ENCODE measurements around the gene GINS3.

DNA sequence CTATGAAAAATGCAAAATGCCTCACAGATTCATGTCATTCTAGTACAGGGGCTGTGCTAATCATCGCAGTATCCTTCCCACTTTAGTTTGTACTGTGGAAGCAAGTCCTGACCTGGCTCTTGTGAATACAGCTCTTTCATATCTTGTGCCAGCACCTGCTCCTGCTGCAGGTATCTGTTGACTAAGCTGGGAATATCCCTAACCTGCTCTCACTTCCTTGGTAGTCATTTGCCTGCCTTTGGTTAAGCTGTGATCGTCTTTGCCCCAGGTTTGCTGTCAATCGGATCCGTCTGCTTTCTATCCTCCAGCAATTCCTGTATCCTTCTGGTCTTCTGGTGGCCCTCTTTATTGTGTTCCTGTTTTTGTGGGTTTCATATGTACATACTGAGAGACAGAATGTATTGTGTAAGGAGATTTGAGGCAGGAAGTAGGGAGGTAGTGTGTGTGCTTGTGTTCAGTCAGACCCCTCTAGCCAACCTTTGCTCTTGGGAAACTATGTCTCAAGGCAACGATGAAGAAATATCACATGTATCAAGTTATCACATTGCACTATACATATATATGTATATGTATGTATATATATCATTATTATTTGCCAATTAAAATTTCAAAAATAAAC lies 7.7 kb upstream of the GINS3 start:
- TF ChIP-seq JUND (IDR thresholded peaks at IDR 0.05; ENCODE audit: low read depth, low read length) (no peak), TCF7 (IDR thresholded peaks at IDR 0.05; ENCODE audit: borderline replicate concordance) (no peak), RB1 (IDR thresholded peaks at IDR 0.05; ENCODE audit: borderline replicate concordance) (no peak), KDM1A (IDR thresholded peaks at IDR 0.05; ENCODE audit: borderline replicate concordance) (no peak), ZNF274 (IDR thresholded peaks at IDR 0.05; ENCODE audit: insufficient read depth, insufficient read length) (no peak), TARDBP (IDR thresholded peaks at IDR 0.05; ENCODE audit: borderline replicate concordance) (no peak), RAD21 (IDR thresholded peaks at IDR 0.05; ENCODE audit: insufficient read depth, low read depth, low read length) (no peak)
- TF ChIP-seq, protein P1, sequence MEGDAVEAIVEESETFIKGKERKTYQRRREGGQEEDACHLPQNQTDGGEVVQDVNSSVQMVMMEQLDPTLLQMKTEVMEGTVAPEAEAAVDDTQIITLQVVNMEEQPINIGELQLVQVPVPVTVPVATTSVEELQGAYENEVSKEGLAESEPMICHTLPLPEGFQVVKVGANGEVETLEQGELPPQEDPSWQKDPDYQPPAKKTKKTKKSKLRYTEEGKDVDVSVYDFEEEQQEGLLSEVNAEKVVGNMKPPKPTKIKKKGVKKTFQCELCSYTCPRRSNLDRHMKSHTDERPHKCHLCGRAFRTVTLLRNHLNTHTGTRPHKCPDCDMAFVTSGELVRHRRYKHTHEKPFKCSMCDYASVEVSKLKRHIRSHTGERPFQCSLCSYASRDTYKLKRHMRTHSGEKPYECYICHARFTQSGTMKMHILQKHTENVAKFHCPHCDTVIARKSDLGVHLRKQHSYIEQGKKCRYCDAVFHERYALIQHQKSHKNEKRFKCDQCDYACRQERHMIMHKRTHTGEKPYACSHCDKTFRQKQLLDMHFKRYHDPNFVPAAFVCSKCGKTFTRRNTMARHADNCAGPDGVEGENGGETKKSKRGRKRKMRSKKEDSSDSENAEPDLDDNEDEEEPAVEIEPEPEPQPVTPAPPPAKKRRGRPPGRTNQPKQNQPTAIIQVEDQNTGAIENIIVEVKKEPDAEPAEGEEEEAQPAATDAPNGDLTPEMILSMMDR (IDR thresholded peaks at IDR 0.05 in 2 of 3, conservative IDR thresholded peaks at IDR 0.05 in 1 of 3; ENCODE audit: control insufficient read depth in 2 of 3, extremely low read depth in 1 of 3, insufficient read depth in 1 of 3, low read depth in 3 of 3, low read length in 3 of 3), result no peak
